ENCODE measurements around the gene TUBG2.

Gene TUBG2

DNA sequence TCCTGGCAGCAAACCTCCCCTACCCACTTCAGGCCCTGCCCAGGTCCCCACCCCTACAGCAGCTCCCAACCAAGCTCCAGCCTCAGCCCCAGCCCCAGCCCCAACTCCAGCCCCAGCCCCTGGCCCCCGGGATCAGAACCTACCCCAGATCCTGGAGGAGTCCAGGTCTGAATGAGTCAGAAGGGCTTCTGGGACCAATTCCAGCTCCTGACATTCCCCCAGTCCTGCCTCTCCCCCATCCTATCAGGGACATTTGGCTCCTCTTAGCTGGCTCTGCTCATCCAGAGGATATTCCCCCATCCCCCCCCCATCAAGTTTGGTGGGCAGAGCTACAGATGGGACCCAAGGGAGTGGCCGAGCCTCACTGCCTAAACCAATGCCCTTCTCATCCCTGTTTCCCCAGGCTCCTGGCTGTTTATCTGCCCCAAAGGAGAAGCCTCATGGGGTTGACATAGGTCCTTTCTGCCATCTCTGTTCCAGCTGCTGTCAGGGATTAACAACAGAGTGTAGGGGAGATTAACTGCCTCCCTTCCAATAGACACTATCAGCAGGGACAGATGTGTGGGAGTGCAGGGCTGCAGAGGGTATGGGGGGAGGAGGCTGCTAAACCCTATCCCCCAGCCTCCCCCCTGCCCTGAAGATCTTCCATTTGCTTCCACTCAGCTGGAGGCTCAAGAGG is 39.8 kb downstream of the TUBG2 start:
- DNase-seq (ENCODE audit: low read depth), result no peak

DNA sequence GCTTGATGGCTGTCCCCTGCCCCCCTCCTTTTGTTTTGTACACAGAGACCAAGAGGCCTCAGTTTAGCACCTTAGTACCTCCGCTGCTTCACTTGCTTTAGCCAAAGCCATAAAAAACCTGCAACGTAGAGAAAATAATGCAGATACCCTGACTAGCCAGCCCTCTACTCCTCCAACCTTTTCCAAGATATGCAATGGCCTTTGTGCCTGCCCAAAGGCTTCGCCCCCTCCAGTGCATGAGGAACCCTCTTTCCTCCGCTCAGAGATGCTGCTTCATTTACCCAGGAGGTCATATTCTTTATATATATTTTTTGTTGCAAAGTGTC is 40.3 kb downstream of the TUBG2 start:
- no peak for DNase-seq (ENCODE audit: low read depth)

DNA sequence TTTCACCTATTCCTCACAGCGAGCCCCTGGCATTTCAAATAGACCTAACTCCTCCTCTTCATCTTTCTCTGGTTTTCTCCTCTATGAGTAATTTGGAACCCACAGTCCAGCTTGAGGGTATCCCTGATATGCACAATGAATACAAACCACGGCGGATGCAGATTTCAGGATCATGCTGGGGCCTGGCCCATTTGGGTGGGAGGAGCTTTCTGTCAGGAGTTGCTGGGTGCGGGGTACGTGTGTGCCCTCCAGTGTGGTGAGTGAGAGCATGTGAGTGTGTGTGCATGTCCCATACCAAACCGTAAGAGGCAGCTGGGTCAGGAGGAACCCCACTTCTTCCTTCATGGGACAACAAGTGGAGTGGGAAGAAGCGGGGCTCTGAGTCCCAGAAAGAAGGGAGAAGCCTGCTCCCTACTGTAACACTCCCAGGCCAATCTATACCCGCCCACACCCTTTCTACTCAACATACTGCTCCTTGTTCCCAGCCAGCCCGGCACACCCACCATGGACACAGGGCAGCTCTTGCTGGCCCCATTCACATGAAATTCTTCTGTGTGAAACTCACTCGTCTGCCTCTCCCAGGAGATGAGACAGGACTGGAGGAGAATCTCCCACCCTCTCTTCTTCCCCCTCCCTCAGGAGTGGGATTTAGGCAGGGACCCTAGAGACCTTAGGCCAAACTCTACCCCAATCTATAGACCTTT is 41.7 kb downstream of the TUBG2 start:
- no peak for DNase-seq (ENCODE audit: low read depth)

DNA sequence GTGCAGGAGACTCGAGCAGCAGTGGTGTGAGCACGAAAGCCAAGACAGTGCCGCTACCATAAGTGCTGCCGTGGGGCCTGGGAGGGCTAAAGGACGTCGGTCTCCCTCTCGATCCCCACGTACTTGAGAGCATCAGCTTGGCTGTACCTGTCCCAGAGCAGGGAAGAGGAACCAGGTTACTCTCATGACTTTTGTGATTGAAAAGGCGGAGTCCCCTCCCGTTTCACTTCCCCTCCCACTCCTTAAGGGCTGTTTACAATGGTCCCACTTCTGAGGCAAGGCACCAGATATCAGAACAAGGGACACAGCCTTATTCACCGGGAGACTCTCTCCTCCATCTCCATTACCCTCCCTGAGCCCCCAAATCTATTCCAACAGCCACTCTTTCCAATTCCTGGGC is 43.4 kb downstream of the TUBG2 start:
- no peak for DNase-seq (ENCODE audit: low read depth)

DNA sequence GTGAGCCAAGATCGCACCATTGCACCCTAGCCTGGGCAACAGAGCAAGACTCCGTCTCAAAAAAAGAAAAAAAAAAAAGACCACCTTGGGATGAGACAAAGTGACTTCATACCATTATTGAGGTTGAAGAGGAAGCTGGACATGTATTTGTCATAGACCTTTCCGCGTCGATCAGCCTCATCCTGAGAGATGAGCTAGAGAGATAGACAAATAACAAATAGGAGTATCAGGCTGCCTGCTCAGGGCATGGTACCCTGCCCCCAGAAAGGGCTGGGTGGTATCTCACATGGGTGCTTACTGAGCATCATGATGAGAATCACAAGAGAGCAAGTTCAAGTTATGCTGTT is 45.4 kb downstream of the TUBG2 start:
- DNase-seq (ENCODE audit: low read depth), result no peak

DNA sequence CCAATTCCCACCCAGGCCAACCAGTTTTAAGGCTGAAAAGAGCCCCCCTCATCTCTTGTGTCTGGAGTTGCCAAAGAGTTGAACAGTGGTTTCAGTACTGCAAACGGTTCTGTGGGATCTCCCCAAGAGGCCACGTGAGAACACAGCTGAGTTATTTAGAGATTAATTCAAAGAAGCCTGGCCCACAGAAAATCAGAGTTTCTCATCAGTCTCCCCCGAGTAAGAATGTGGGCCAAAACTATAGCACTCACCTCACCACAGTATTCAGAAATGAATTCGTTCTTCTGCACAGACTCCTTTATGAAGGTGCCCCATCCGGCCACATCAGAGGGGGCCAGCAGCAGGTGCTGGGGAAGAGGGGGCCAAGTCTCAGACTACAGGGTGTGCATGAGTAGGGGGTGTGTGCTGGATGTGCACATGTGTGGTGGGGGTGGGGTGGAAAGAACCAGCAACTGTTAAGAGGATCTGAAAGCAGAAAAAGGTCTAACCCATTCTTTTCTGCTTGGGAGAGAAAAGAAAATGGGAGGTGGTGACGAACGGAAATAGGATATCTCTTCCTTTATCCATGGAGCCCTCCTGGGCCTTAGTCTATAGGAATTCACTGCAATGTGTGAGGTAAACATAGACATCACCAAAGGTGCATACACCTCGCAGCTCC is 45.9 kb downstream of the TUBG2 start:
- no peak for DNase-seq (ENCODE audit: low read depth)

DNA sequence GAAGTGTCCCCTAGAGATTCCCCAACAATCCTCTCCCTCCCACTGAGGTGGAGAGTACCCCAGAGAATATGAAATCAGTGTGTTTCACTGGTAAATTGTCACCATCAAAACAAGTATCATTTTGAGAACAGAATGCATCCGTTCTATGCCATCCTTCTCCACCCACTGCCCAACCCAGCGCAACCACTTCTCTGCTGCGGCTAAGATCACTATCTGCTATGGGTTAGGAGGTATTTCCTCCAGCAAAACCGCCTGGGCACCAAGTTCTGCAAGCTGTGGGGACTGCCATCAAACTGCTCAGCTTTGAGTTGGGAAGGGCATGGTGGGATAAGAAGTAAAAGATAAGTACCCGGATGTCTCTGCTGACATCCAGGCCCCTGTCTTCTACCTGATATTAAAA is 47.6 kb downstream of the TUBG2 start:
- DNase-seq (ENCODE audit: low read depth), result no peak

DNA sequence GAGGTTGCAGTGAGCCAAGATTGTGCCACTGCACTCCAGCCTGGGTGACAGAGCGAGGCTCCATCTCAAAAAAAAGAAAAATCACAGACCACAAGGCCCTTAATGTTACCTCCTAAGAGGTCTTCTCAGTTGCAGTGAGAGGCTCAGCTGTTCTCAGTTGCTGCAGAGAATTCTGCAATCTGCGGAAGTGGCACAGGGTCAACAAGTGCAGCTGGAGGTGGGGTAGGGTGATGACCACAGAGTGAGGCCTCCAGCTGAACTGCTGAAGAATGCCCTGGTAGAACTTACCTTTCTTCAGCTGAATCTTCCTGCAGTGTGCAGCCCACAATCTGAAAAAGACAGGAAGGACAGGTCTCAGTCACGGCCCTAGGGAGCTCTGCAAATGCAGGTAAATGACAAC is 49.5 kb downstream of the TUBG2 start:
- no peak for DNase-seq (ENCODE audit: low read depth)

DNA sequence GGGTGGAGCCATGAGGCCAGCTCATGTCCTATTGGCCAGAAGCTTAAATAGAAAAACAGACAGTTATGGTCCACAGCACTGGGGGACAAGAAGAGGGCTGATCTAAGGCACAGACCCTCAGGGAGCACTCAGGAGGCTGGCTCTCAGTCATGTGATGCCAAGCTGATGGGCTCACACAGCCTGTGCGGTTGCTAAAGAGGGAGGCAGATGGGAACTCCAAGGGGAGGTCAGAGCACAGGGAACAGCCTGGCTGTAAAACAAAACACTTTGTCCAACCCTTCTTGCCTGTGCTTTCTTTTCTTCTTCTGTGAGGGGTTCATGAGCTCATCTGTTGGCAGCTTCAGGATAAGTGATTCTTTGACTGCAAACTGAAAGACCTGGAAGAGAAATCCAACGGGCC is 50.5 kb downstream of the TUBG2 start:
- no peak for DNase-seq (ENCODE audit: low read depth)

Data from HS-5 (cell line).